Upper lobe of right lung (tissue), 1 donor: ENCODE results near the gene GDPD2. TPM values are rescaled to one million over a fixed set of nuclear protein-coding genes. Genes with fewer than 3 reads are reported as not detected.

Experiments used
- ATAC-seq: fragments of 200-7000 bp; cut with Tn5 transposase; one replicate; pipeline ENCODE4 v1.9.1; 2020; ENCODE audit warnings: mild to moderate bottlenecking, moderate library complexity
- DNase-seq: peaks from one replicate; pipeline ENCODE4 v3.0.0-alpha.2; 2020
- H3K27ac ChIP-seq: fragments of 200-600 bp; one replicate; pipeline ENCODE4 v1.8.0; 2022
- H3K27me3 ChIP-seq: fragments of 200-600 bp; one replicate; pipeline ENCODE4 v1.8.0; 2022; ENCODE audit warnings: mild to moderate bottlenecking
- H3K36me3 ChIP-seq: fragments of 200-600 bp; one replicate; pipeline ENCODE4 v1.8.0; 2022
- H3K4me1 ChIP-seq: fragments of 200-600 bp; one replicate; pipeline ENCODE4 v1.8.0; 2022
- H3K4me3 ChIP-seq: fragments of 200-600 bp; one replicate; pipeline ENCODE4 v1.8.0; 2022; ENCODE audit warnings: mild to moderate bottlenecking
- H3K9me3 ChIP-seq: fragments of 200-600 bp; one replicate; pipeline ENCODE4 v1.8.0; 2022
- CTCF ChIP-seq: fragments of 200-600 bp; IDR thresholded peaks from one replicate; pipeline ENCODE4 v1.8.0; 2022; ENCODE audit warnings: antibody characterized with exemption
- intact Hi-C: fragments of 100-400 bp; cut with DNase I; formaldehyde crosslinking; loops from one replicate; pipeline ENCODE4 v1.11.0; 2022
- total RNA-seq: library from RNA; stranded (reverse); fragmentation: NEBNext Ultra II Directional; extraction: Animal tissue kit (Norgen Biotek cat#: 25700); gene quantifications from one replicate; pipeline ENCODE4 v1.2.1, GENCODE V29; 2021
- donor health status: DM: no; HTN: yes; CAD: no; lungs with severe emphysema.

GDPD2 gene
- total RNA-seq, 1 donor from 2014 or later = not detected

GRCh38 chrX:70426286-70427278 is 3.5 kb downstream of the GDPD2 start:
- ATAC-seq = no peak
- Histone ChIP-seq H3K27me3 (no peaks in the 10 kb centered on the region), H3K36me3 (no peaks in the 10 kb centered on the region), H3K9me3 (no peaks in the 10 kb centered on the region), H3K27ac (no peak overlapping the region), H3K4me1 (no peaks in the 10 kb centered on the region), H3K4me3 (no peak overlapping the region)
- DNase-seq = no peak
- no peak for TF ChIP-seq CTCF
- intact Hi-C loops = no loop called here

- Histone ChIP-seq H3K27ac (no peak overlapping the region), H3K4me1 (no peaks in the 10 kb centered on the region), H3K4me3 (no peak overlapping the region), H3K36me3 (no peaks in the 10 kb centered on the region), H3K27me3 (no peaks in the 10 kb centered on the region), H3K9me3 (no peaks in the 10 kb centered on the region)
- DNase-seq = no peak
- no peak for TF ChIP-seq CTCF
- intact Hi-C loops = no loop called here
- ATAC-seq = no peak
Measured at GRCh38 chrX:70427365-70427764, 4.3 kb downstream of the GDPD2 start.

GRCh38 chrX:70429759-70430158 is 6.6 kb downstream of the GDPD2 start:
- H3K9me3 ChIP-seq = no peaks in the 10 kb centered on the region
- H3K36me3 ChIP-seq = no peaks in the 10 kb centered on the region
- H3K27me3 ChIP-seq = no peaks in the 10 kb centered on the region
- H3K27ac ChIP-seq = no peak overlapping the region
- TF ChIP-seq CTCF = no peak
- intact Hi-C loops = no loop called here
- DNase-seq = no peak
- no peaks in the 10 kb centered on the region for H3K4me1 ChIP-seq
- no peak overlapping the region for H3K4me3 ChIP-seq
- no peak for ATAC-seq

- H3K27me3 ChIP-seq = no peaks in the 10 kb centered on the region
- TF ChIP-seq CTCF = no peak
- H3K36me3 ChIP-seq = no peaks in the 10 kb centered on the region
- peak overlapping the region; percentile 66 for H3K4me3 ChIP-seq
- H3K27ac ChIP-seq = peak overlapping the region; percentile 70
- DNase-seq (no peak), ATAC-seq (no peak)
- no peaks in the 10 kb centered on the region for H3K4me1 ChIP-seq
- intact Hi-C loops = no loop called here
- no peaks in the 10 kb centered on the region for H3K9me3 ChIP-seq
Measured at GRCh38 chrX:70432936-70433847, 10.1 kb downstream of the GDPD2 start.

- peak; percentile 66 for TF ChIP-seq CTCF
Measured at GRCh38 chrX:70433848-70434351, 10.8 kb downstream of the GDPD2 start.

More at GRCh38 chrX:70433848-70434351, 10.8 kb downstream of the GDPD2 start:
- Histone ChIP-seq H3K4me1 (no peaks in the 10 kb centered on the region), H3K27me3 (no peaks in the 10 kb centered on the region), H3K36me3 (no peaks in the 10 kb centered on the region), H3K9me3 (no peaks in the 10 kb centered on the region), H3K4me3 (peak overlapping the region; percentile 66), H3K27ac (peak overlapping the region; percentile 70)
- ATAC-seq (peak; percentile 90), DNase-seq (peak; percentile 83)
- intact Hi-C loops = no loop called here
